Upper lobe of left lung (tissue), 4 donors: Measurements from ENCODE around the gene MEGF8.

ENCODE experiments used
- POLR2AphosphoS5 ChIP-seq, 2 donors: sonication (generic); formaldehyde crosslinking; IDR thresholded peaks; one replicate each; pipeline ENCODE4 v1.5.1; 2017; ENCODE audit warnings: antibody characterized with exemption in 2 of 2
- TF ChIP-seq, protein P1 (sequence below), 6 experiments: fragments of 450-650 bp in 4 of 6; fragments of 200-600 bp in 2 of 6; sonication (generic) in 2 of 6; IDR thresholded peaks; one replicate each; pipeline ENCODE4 v1.5.1; 2016 to 2019; ENCODE audit warnings: antibody characterized with exemption in 6 of 6

DNA sequence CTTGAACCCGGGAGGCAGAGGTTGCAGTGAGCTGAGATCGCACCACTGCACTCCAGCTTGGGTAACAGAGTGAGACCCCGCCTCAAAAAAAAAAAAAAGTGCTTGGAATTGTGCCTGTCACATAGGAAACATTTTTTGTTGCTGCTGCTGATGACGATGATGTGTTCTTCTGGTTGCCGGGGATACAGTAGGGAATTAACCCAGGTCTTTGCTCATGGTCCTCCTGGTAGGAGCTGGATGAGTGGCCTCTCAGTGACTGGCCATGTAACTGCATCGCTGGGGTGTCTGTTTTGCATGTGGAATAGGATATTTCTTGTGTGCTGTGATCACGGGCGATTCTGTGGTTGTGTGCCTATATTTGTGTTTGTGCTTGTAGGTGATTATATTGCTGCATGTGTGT is 69.3 kb downstream of the MEGF8 start:
- TF ChIP-seq, protein P1, sequence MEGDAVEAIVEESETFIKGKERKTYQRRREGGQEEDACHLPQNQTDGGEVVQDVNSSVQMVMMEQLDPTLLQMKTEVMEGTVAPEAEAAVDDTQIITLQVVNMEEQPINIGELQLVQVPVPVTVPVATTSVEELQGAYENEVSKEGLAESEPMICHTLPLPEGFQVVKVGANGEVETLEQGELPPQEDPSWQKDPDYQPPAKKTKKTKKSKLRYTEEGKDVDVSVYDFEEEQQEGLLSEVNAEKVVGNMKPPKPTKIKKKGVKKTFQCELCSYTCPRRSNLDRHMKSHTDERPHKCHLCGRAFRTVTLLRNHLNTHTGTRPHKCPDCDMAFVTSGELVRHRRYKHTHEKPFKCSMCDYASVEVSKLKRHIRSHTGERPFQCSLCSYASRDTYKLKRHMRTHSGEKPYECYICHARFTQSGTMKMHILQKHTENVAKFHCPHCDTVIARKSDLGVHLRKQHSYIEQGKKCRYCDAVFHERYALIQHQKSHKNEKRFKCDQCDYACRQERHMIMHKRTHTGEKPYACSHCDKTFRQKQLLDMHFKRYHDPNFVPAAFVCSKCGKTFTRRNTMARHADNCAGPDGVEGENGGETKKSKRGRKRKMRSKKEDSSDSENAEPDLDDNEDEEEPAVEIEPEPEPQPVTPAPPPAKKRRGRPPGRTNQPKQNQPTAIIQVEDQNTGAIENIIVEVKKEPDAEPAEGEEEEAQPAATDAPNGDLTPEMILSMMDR (IDR thresholded peaks at IDR 0.05) = no peak
- TF ChIP-seq POLR2AphosphoS5 (IDR thresholded peaks at IDR 0.05) = no peak
